Vagina (tissue), 2 donors: Measurements from ENCODE around the gene ELOVL5. TPM values are rescaled to one million over a fixed set of nuclear protein-coding genes. Genes with fewer than 3 reads are reported as not detected.

Experiments
- DNase-seq, 2 donors: peaks; one replicate each; pipeline ENCODE4 v3.0.0-alpha.2; 2017; ENCODE audit errors: extremely low spot score in 2 of 2
- H3K27ac ChIP-seq: fragments of 200-600 bp; sonication (generic); one replicate; pipeline ENCODE4 v1.5.1; 2019
- H3K27me3 ChIP-seq: fragments of 200-600 bp; sonication (generic); one replicate; pipeline ENCODE4 v1.5.1; 2019
- H3K36me3 ChIP-seq, 2 donors: fragments of 200-600 bp; sonication (generic); one replicate each; pipeline ENCODE4 v1.5.1; 2017 to 2019
- H3K4me1 ChIP-seq: fragments of 200-600 bp; sonication (generic); one replicate; pipeline ENCODE4 v1.5.1; 2019
- H3K4me3 ChIP-seq, 2 donors: fragments of 200-600 bp; sonication (generic); 1 replicate in 1 of 2; 2 replicates in 1 of 2; pipeline ENCODE4 v1.5.1; 2016 to 2019
- H3K9me3 ChIP-seq: fragments of 200-600 bp; sonication (generic); one replicate; pipeline ENCODE4 v1.5.1; 2019
- POLR2A ChIP-seq, 2 donors: fragments of 450-650 bp; IDR thresholded peaks; one replicate each; pipeline ENCODE4 v1.6.1; 2017; ENCODE audit warnings: antibody characterized with exemption in 2 of 2, mild to moderate bottlenecking in 2 of 2, moderate library complexity in 2 of 2
- POLR2AphosphoS5 ChIP-seq, 2 donors: sonication (generic); formaldehyde crosslinking; IDR thresholded peaks; one replicate each; pipeline ENCODE4 v1.9.0; 2017; ENCODE audit warnings: antibody characterized with exemption in 2 of 2, mild to moderate bottlenecking in 2 of 2, low read depth in 1 of 2; ENCODE audit not compliant: insufficient read depth in 1 of 2
- intact Hi-C: fragments of 100-400 bp; cut with DNase I; formaldehyde crosslinking; loops from one replicate; pipeline ENCODE4 v1.15.1; 2023
- total RNA-seq: library from RNA; depleted of rRNA; stranded (reverse); fragments of >200 nt; gene quantifications from one replicate; pipeline ENCODE4 v1.2.3, GENCODE V29; 2016
- TF ChIP-seq, protein P1 (sequence below), 3 experiments: fragments of 450-650 bp in 2 of 3; fragments of 200-600 bp in 1 of 3; sonication (generic) in 1 of 3; IDR thresholded peaks; one replicate each; pipeline ENCODE4 v1.5.1; 2017 to 2019; ENCODE audit warnings: antibody characterized with exemption in 3 of 3, mild to moderate bottlenecking in 2 of 3, moderate library complexity in 2 of 3

ELOVL5 gene
- total RNA-seq, 1 donor from 2014 or later, result 42.5 TPM

DNA sequence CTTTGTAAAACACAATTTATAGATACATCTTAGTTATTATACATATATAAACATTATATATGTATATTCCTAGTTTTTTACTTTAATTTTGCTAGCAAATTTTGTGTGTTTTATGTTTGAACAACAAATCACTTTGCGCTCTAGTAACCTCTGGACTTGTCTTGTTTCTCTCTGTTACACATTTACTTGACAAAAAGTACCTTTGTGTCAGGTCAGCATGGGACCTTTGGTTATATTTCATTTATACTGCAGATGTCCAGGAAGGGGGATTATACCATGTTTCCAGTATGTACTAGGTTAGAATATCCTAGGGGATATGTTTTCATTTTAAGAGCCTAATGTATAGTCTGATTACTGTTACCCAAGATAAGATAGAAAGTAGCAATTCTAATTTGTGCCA, 28.5 kb upstream of the ELOVL5 start:
- intact Hi-C loops, result no loop called here
- Histone ChIP-seq H3K27me3 (no peaks in the 10 kb centered on the region), H3K36me3 (no peaks in the 10 kb centered on the region), H3K27ac (no peak overlapping the region), H3K4me1 (no peaks in the 10 kb centered on the region), H3K9me3 (no peaks in the 10 kb centered on the region), H3K4me3 (no peak overlapping the region)
- DNase-seq, result no peak
- TF ChIP-seq, protein P1, sequence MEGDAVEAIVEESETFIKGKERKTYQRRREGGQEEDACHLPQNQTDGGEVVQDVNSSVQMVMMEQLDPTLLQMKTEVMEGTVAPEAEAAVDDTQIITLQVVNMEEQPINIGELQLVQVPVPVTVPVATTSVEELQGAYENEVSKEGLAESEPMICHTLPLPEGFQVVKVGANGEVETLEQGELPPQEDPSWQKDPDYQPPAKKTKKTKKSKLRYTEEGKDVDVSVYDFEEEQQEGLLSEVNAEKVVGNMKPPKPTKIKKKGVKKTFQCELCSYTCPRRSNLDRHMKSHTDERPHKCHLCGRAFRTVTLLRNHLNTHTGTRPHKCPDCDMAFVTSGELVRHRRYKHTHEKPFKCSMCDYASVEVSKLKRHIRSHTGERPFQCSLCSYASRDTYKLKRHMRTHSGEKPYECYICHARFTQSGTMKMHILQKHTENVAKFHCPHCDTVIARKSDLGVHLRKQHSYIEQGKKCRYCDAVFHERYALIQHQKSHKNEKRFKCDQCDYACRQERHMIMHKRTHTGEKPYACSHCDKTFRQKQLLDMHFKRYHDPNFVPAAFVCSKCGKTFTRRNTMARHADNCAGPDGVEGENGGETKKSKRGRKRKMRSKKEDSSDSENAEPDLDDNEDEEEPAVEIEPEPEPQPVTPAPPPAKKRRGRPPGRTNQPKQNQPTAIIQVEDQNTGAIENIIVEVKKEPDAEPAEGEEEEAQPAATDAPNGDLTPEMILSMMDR (IDR thresholded peaks at IDR 0.05), result no peak
- TF ChIP-seq POLR2AphosphoS5 (IDR thresholded peaks at IDR 0.05; ENCODE audit: insufficient read depth in 1 of 2, low read depth in 1 of 2) (no peak), POLR2A (IDR thresholded peaks at IDR 0.05) (no peak)

- DNase-seq, result no peak
- Histone ChIP-seq H3K27me3 (no peaks in the 10 kb centered on the region), H3K36me3 (no peaks in the 10 kb centered on the region), H3K9me3 (no peaks in the 10 kb centered on the region), H3K4me1 (no peaks in the 10 kb centered on the region), H3K27ac (no peak overlapping the region), H3K4me3 (no peak overlapping the region)
- intact Hi-C loops, result no loop called here
- TF ChIP-seq, protein P1 (IDR thresholded peaks at IDR 0.05), result no peak
- TF ChIP-seq POLR2AphosphoS5 (IDR thresholded peaks at IDR 0.05; ENCODE audit: insufficient read depth in 1 of 2, low read depth in 1 of 2) (no peak), POLR2A (IDR thresholded peaks at IDR 0.05) (no peak)
These were observed 28.0 kb upstream of the ELOVL5 start for GRCh38 chr6:53376661-53377226.

- H3K9me3 ChIP-seq, result no peaks in the 10 kb centered on the region
- no peak overlapping the region for H3K4me3 ChIP-seq
- intact Hi-C loops, result no loop called here
- H3K4me1 ChIP-seq, result no peaks in the 10 kb centered on the region
- no peak for TF ChIP-seq POLR2AphosphoS5 (IDR thresholded peaks at IDR 0.05; ENCODE audit: insufficient read depth in 1 of 2, low read depth in 1 of 2)
- TF ChIP-seq, protein P1 (IDR thresholded peaks at IDR 0.05), result no peak
- no peak for TF ChIP-seq POLR2A (IDR thresholded peaks at IDR 0.05)
- DNase-seq, result no peak
- H3K36me3 ChIP-seq, result no peaks in the 10 kb centered on the region
- H3K27ac ChIP-seq, result no peak overlapping the region
- H3K27me3 ChIP-seq, result no peaks in the 10 kb centered on the region
These were observed 27.1 kb upstream of the ELOVL5 start for GRCh38 chr6:53375847-53376246.

GRCh38 chr6:53373638-53374037, 24.9 kb upstream of the ELOVL5 start:
- no peaks in the 10 kb centered on the region for H3K27me3 ChIP-seq
- no peak overlapping the region for H3K27ac ChIP-seq
- intact Hi-C loops, result no loop called here
- no peaks in the 10 kb centered on the region for H3K36me3 ChIP-seq
- no peak for DNase-seq
- no peaks in the 10 kb centered on the region for H3K9me3 ChIP-seq
- no peaks in the 10 kb centered on the region for H3K4me1 ChIP-seq
- H3K4me3 ChIP-seq, result no peak overlapping the region
- TF ChIP-seq, protein P1 (IDR thresholded peaks at IDR 0.05), result no peak
- no peak for TF ChIP-seq POLR2A (IDR thresholded peaks at IDR 0.05)
- TF ChIP-seq POLR2AphosphoS5 (IDR thresholded peaks at IDR 0.05; ENCODE audit: insufficient read depth in 1 of 2, low read depth in 1 of 2), result no peak

DNA sequence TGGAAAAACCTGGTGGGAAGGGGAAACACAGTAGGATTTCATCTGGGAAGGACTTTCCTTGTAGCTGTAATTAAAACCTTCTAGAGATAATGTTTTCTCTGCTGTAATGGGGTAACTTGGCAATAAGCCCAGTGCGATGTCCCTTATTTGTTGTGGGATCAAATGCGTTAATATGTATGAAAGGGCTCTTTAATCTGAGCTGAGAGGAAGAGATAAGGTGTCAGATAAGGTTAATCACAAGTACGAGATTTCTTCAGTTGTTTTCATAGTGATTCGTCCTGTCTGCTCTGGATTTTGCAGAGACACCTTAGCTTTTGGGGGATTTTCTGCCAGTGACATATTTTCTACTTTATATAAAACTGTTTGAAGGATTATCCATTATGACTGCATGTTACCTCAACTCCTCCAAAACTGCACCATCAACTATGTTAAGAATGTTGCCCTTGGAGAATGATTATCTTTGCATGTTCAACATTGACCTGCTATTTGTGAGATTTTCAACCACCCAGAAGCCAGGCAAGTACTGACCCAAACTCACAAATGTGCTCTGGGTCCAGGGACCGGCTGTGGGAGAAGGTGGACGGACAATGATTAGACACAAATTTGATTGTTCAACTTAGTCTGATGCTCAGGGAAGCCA, 21.2 kb upstream of the ELOVL5 start:
- Histone ChIP-seq H3K4me3 (no peak overlapping the region), H3K4me1 (no peaks in the 10 kb centered on the region), H3K27ac (no peak overlapping the region), H3K27me3 (no peaks in the 10 kb centered on the region), H3K9me3 (no peaks in the 10 kb centered on the region), H3K36me3 (no peaks in the 10 kb centered on the region)
- DNase-seq, result no peak
- intact Hi-C loops, result no loop called here
- TF ChIP-seq POLR2AphosphoS5 (IDR thresholded peaks at IDR 0.05; ENCODE audit: insufficient read depth in 1 of 2, low read depth in 1 of 2) (no peak), POLR2A (IDR thresholded peaks at IDR 0.05) (no peak)
- TF ChIP-seq, protein P1 (IDR thresholded peaks at IDR 0.05), result no peak
